GM12872 (cell line): Measurements from ENCODE around the gene STX8.

ENCODE experiments used
- TF ChIP-seq, protein P1 (sequence below): IDR thresholded peaks from 3 replicates; pipeline ENCODE4 v1.5.1; 2011; ENCODE audit warnings: low read depth, mild to moderate bottlenecking, low read length, moderate library complexity; ENCODE audit not compliant: insufficient read depth

The STX8 gene, protein sequence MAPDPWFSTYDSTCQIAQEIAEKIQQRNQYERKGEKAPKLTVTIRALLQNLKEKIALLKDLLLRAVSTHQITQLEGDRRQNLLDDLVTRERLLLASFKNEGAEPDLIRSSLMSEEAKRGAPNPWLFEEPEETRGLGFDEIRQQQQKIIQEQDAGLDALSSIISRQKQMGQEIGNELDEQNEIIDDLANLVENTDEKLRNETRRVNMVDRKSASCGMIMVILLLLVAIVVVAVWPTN

DNA sequence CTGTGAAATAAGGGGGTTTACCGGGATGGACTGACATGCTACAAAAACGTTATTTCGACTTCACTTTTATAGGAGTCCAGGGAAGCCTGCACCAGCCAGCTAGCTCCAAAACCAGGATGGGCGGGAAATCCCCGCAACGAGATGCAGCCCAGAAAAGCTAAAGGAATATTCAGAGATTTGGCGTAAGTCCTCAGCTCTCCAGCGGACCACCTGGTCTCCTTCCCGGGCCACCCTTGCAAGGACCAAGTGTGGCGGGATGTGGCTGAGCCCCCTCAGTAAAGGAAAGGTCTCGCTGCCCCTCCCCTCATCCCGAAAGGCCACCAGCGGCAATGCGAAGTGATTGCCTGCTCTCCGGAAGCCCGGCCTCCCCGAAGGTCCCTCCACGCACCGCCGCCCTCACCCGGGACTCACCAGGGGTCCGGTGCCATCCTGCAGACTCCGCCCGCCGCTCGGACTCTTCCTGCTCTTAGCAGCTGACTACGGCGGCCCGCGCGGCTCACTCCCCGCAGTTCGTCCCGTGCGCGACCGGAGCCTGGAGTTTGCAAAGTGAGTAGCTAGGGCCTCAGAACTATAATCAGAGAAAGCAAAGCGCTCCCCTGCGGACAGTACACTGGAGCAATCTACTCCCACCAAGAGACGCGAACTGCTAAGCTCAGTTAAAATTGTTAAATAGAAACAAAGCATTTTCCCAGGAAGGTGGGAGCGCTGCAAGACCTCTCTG is at the start of gene STX8:
TSS of gene STX8 (minus strand) at position 440 of the 721 bp plus-strand sequence. CDS start at position 428, 12 bp downstream.
- TF ChIP-seq, protein P1, sequence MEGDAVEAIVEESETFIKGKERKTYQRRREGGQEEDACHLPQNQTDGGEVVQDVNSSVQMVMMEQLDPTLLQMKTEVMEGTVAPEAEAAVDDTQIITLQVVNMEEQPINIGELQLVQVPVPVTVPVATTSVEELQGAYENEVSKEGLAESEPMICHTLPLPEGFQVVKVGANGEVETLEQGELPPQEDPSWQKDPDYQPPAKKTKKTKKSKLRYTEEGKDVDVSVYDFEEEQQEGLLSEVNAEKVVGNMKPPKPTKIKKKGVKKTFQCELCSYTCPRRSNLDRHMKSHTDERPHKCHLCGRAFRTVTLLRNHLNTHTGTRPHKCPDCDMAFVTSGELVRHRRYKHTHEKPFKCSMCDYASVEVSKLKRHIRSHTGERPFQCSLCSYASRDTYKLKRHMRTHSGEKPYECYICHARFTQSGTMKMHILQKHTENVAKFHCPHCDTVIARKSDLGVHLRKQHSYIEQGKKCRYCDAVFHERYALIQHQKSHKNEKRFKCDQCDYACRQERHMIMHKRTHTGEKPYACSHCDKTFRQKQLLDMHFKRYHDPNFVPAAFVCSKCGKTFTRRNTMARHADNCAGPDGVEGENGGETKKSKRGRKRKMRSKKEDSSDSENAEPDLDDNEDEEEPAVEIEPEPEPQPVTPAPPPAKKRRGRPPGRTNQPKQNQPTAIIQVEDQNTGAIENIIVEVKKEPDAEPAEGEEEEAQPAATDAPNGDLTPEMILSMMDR, result no peak

DNA sequence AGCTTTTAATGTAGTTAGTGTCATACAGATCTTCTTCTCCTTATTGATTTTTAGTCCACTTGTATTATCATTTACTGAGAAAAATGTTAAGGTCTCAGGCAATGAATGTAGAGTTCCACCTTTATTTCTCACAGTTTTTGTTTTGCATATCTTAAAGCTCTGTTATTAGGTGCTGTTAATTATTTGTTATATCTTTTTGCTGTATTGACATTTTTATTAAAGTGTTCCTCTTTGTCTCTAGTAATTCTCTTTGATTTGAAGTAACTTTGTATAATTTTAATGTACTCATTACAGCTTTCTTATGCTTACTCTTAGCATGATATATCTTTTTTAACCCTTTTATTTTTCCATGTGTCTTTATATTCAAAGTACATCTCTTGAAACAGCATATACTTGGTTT is 47.3 kb upstream of the STX8 start:
- TF ChIP-seq, protein P1, result no peak

DNA sequence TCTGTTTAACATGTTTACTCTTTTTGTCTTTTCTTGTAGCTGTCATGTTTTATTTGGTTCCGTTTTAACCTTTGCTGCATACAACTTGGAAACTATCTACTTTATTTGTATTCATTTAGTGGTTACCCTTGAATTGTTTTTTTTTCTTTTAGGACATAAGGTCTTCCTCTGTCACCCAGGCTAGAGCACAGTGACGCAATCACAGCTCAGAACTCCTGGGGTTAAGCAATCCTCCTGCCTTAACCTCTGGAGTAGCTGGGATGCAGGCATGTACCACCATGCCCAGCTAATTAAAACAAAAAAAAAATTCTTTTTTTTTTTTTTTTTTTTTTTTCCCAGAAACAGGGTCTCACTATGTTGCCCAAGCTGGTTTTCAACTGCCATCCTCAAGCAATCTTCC is 39.9 kb upstream of the STX8 start:
- TF ChIP-seq, protein P1, result no peak

DNA sequence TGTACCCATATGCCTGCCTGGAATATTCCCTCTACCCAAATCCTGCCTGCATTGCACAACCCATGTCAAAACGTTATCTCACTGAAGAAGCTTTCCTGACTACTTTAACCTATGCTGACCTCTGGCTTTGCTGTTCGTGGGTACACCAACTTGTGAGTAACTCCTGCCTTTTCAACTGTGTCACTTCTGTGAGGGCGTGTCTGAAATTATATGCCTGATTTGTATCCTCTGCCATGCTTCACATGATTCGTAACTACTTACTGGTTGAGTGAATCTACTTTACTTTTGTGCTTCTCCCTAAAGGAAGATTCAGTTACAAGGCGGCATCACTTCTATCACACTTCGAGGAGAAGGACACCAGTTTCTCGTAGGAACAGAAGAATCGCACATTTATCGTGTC is 36.4 kb upstream of the STX8 start:
- TF ChIP-seq, protein P1, result no peak

DNA sequence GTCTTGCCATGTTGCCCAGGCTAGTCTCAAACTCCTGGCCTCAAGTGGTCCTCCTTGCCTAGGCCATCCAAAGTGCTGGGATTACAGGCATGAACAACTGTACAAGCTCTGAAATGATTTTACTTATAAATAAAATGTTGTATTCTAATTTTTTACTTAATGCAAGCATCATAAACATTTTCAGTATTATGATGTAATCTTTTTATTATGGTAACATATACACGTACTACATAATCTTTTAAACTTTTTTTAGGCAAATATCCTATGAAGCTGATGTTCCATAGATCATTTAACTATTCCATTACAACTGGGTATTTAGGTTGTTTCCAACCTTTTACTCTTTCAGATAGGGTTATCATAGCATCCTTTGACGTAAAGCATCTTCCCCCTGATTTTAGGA is 35.9 kb upstream of the STX8 start:
- TF ChIP-seq, protein P1, result no peak

DNA sequence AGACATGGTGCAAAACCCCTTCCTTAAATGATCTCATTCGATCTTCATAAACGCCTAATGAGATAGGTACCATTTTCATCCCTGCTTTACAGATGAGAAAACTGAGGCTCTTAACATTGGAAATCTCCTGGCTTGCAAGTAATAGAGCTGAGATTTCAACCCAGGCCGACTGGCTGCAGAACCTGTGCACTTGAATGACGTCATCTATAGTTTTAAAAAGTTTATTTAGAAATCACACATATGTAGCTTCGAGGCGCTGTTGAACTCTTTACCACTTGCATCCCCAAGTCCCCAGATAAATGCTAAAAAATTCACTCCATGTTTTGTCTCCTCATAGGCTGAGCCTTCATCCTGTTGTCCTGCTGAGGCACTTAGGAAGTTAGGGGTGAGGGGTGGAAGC is 30.8 kb upstream of the STX8 start:
- TF ChIP-seq, protein P1, result no peak

DNA sequence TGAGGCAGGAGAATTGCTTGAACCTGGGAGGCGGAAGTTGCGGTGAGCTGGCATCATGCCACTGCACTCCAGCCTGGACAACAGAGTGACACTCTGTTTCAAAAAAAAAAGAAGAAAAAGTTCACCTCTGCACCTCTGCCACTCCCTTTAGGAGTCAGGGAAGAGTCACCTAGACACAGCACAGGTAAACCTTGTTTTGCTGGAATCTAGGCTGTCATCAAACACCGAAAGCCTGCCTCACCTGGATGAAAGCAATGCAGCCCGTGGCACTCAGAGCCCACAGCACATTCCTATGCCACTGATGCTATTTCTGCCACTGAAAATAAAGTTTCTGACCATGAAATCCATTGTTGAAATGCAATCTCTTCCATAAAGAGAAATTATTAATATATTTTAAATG is 23.0 kb upstream of the STX8 start:
- TF ChIP-seq, protein P1, result no peak
